Globus pallidus (tissue), 1 donor: ENCODE measurements around the gene MAP4K1.
"Not testable (repeated sequence)": the region's sequence is repeated elsewhere in the genome, so short reads cannot be mapped to it uniquely, and the experiment has no call there.

ENCODE experiments used
- DNase-seq: peaks from one replicate; pipeline ENCODE4 v3.0.0-alpha.2; 2015; ENCODE audit warnings: low spot score

The MAP4K1 gene

DNA sequence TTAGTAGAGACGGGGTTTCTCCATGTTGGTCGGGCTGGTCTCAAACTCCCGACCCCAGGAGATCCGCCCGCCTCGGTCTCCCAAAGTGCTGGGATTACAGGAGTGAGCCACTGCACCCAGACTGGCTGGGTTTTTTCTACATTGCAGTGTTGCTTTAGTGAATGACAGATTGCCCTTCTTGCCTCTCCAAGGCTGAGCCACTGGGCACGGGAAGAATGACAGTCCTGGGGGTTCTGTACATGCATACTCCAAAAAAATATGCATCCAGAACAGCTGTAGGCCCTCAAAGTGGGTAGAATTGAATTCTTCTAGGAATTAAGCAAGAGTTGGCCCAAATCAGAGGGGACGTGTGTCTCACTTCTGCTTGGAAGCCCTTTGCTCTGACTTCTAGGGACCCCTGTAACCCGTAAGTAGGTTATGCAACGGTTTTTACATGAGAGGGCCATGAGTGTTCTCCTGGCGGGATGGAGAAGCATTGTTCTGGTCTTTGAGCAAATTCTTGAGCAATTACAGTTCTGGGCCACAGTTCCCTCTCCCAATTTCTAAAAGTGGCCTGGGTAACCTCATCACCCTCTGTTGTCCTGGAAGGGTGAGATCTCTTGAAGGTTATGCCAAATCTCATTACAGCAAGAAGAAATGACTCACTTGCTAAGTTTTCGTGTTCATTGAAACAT, 33.3 kb upstream of the MAP4K1 start:
- no peak for DNase-seq

DNA sequence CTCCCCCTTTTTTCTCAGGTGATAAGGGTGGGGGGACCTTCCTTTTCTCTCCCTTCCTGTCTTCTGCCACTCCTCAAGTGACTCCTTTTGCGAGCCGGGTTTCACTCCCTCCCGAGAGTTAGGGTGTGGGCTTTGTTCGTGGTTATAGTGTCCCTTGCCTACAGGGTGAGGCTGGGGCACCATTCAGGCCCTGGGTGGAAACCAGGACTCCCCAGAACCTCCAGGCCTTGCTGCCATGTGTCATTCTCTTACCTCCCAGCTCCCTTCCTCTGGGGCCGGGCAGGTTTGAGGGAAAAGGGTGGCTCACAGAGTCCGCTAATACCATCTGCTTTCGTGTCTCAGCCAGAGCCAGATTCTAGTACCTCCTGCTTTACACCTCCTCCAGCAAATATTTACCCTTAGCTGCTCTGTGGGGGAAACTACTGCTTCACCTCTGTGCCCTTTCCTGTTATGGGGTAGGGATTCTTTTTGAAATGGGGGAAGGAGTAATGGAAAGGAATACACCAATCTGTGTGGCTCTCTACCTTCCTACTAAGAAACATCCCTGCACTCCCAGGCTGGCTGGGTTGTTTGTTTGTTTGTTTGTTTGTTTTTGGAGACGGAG, 32.5 kb upstream of the MAP4K1 start:
- DNase-seq, result no peak

DNA sequence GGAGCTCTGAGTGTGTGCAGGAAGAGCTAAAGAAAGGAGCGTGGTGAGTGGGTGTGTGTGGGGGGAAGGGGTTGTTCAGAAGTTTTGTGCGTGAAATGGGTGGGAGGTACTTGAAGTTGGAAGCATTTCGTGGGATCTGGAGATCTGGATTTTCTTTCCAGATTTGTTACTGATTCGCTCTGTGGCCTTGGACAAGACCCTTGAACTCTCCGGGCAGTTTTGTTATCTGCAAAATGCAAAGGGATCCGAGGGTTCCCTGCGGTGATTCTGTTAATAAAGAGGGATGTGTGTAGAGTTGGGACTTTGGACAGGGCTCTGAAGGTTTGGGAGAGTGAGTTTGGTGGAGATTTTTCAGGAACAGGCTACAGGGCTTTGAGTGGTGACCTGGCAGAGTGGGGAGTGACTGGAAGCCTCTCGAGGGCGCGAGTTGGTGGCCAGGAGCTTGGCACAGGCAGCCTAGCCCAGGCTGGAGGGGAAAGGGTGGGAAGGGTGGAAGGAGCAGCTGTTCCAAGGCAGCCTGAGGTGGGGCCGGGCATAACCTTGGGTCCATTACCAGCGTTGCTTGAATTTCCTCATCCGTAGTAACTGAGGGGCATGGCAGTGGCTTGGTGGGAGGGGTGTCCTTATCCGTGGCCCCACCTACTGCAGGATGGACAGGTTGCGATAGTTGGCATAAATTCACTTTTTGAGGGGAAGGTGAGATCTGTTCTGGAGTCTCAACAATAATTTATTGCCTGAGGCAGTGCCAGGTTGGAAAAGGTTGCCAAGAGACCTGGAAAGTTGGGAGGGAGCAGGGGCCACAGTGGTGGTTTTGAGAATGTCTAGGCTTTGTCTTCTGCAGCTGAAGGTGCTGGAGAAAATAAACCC, 31.8 kb upstream of the MAP4K1 start:
- DNase-seq, result no peak

DNA sequence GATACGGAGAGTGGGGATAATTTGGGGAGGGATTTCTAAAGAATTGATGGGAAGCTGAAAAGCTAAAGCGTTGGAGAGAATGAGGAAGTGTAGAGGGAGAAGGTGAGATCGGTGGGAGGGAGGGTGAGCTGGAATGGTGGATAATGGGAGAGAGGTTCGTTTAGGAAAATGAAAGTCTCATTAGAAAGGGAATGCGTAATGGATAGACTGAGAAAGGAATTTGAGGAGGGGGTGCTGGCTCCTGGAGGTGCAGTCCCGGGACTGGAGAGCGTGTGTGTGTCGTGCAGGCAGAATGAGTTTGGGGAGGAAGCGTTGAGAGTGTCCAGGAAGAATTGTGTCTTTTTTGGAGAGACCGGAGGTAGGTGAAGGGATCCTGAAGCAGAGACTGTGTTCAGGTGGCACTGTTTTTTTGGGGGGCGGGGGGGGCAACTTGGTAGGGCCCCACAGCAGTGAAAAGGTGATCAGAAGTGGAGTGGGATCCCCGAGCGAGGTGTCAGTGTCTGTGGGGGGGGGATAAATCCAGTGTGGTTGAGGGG, 31.1 kb upstream of the MAP4K1 start:
- DNase-seq, result no peak

DNA sequence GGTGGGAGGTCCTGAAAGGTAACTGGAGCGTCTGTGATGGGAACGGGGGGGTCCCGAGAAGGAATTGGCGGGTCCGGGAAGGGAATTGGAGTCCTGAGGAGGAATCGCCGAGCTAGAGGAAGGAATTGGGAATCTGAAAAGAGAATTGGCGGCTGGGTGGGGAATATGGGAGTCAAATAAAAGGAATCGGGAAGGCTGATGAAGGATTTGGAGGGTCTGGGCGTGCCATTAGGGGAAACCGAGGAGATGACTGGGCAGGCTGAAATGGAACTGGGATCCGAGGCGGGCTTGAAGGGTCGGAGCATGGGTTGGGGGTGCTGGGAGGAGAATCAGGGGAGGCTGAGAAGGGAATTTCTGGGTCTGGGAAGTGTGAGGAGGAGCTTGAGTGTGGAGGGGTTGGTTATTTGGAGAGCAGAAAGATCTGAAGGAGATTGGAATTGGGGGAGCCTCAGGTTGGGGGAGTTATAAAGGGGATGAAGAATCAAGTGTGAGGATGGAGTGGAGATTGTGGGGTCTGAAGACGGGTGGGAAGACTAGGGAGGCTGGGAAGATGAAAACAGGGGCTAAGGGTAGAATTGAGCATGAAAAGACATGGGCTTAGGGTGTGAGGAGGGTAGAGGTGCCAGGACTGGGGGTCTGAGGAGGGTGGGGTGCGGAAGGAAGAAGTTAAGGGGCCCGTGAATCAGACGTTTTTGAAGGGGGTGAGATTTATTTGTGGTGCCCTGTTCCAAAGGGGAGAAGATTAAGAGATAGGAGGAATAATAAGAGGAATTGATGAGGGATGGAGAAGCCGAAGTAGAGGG, 30.4 kb upstream of the MAP4K1 start:
- DNase-seq, result no peak

GRCh38 chr19:38647368-38647965, 29.7 kb upstream of the MAP4K1 start, which contains the start of gene ACTN4:
Gene ACTN4, plus strand, starts transcription at chr19:38647649. Its CDS starts 97 bp downstream, at chr19:38647746.
- DNase-seq, result peak; percentile 96

DNA sequence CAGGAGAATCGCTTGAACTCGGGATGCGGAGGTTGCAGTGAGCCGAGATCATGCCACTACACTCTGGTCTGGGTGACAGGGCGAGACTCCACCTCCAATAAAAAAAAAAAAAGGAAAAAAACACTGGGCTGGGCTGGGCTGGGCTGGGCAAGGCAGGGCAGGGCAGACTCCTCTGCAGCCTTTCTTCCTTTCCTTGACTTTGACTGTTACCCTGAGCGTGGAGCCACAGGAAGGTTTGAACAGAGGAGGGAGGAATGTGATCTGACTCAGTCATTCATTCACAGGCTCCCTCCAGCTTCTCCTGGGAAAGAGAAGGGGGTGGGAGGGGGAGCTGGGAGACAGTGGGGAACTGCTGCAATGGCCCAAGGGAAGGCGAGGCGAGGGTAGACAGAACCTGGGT, 27.0 kb upstream of the MAP4K1 start:
- no peak for DNase-seq

GRCh38 chr19:38642176-38642575, 24.4 kb upstream of the MAP4K1 start:
- no peak for DNase-seq

DNA sequence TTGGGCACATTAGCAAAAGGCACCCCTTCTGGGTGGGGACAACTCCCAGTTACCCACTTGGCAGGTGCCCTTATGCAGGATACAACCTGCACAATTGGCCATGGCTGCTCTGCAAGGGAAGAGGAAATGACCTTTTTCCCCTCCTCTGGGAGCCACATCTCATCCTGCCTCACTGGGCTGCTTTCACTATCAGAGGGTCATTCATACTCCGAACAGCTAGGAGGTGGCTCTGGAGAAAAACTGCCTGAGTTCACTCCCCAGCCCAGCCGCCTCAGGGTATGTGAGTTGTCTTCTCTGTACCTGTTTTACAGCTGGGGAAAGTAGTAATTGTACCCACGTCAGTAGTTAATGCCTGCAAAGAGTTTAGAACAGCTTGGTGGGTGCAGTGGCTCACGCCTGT, 22.6 kb upstream of the MAP4K1 start:
- no peak for DNase-seq

DNA sequence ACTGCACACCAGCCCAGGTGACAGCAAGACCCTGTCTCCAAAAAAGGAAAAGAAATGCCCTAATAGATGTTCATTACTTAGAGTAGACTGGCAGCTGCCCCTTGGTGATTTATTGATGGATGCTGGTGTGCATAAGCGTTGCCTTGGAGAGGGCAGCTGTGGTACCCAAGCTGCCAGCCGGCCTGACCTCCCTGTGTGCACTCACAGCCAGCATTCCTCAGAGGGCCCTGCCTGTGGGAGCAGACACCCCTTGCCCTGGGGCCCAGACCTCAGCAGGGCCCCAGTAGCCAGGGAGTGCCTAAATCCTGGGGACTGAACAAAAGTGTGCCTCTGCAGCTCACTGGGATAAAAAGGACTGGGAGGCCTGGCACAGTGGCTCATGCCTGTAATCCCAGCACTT, 21.9 kb upstream of the MAP4K1 start:
- DNase-seq, result no peak

GRCh38 chr19:38638461-38638860, 20.7 kb upstream of the MAP4K1 start:
- DNase-seq, result no peak

- DNase-seq, result no peak
Observed at GRCh38 chr19:38635483-38636399, 18.0 kb upstream of the MAP4K1 start.

- no peak for DNase-seq
Observed at GRCh38 chr19:38634757-38635482, 17.2 kb upstream of the MAP4K1 start.

GRCh38 chr19:38632476-38633213, 14.9 kb upstream of the MAP4K1 start:
- DNase-seq, result no peak

GRCh38 chr19:38631811-38632475, 14.2 kb upstream of the MAP4K1 start:
- not testable (repeated sequence) for DNase-seq

DNA sequence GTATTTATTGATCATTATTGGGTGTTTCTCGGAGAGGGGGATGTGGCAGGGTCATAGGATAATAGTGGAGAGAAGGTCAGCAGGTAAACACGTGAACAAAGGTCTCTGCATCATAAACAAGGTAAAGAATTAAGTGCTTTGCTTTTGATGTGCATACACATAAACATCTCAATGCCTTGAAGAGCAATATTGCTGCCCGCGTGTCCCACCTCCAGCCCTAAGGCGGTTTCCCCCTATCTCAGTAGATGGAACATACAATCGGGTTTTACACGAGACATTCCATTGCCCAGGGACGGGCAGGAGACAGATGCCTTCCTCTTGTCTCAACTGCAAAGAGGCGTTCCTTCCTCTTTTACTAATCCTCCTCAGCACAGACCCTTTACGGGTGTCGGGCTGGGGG, 13.5 kb upstream of the MAP4K1 start:
- DNase-seq, result not testable (repeated sequence)

GRCh38 chr19:38629568-38629967, 11.8 kb upstream of the MAP4K1 start:
- no peak for DNase-seq

GRCh38 chr19:38626401-38626800, 8.6 kb upstream of the MAP4K1 start:
- DNase-seq, result no peak
